Stimulated activated CD4-positive, alpha-beta T cell treated with anti-CD3 and anti-CD28 coated beads, Interleukin-2, amount 100 ng/mL, for 24 hours (primary cell): ENCODE results near the gene CYFIP2.

ENCODE experiments used
- DNase-seq, 2 donors: peaks; one replicate each; pipeline ENCODE4 v3.0.0-alpha.2; 2020

CYFIP2 gene

GRCh38 chr5:157259699-157260098, 6.2 kb upstream of the CYFIP2 start:
- no peak for DNase-seq

GRCh38 chr5:157263496-157264090, 2.3 kb upstream of the CYFIP2 start:
- no peak for DNase-seq

- peak; percentile 62 for DNase-seq
Observed at GRCh38 chr5:157266286-157267007, 524 bp downstream of the CYFIP2 start.

GRCh38 chr5:157267025-157267424, 1.1 kb downstream of the CYFIP2 start:
- DNase-seq = no peak

GRCh38 chr5:157267761-157268480, 2.0 kb downstream of the CYFIP2 start:
- no peak for DNase-seq

GRCh38 chr5:157269165-157269671, 3.3 kb downstream of the CYFIP2 start:
- DNase-seq = no peak

GRCh38 chr5:157269761-157270272, 3.9 kb downstream of the CYFIP2 start:
- DNase-seq = no peak

GRCh38 chr5:157270771-157271170, 4.8 kb downstream of the CYFIP2 start:
- no peak for DNase-seq

- DNase-seq = peak; percentile 78 to 80
Observed at GRCh38 chr5:157271740-157272271, 5.9 kb downstream of the CYFIP2 start.

GRCh38 chr5:157273131-157273556, 7.2 kb downstream of the CYFIP2 start:
- peak in 1 of 2 donors; percentile 44 for DNase-seq

- no peak for DNase-seq
Observed at GRCh38 chr5:157275403-157275802, 9.5 kb downstream of the CYFIP2 start.

- no peak for DNase-seq
Observed at GRCh38 chr5:157278319-157279037, 12.6 kb downstream of the CYFIP2 start.

GRCh38 chr5:157279605-157280239, 13.8 kb downstream of the CYFIP2 start:
- no peak for DNase-seq

- DNase-seq = no peak
Observed at GRCh38 chr5:157280927-157281326, 15.0 kb downstream of the CYFIP2 start.

GRCh38 chr5:157282150-157282549, 16.2 kb downstream of the CYFIP2 start:
- no peak for DNase-seq

GRCh38 chr5:157283434-157283833, 17.5 kb downstream of the CYFIP2 start:
- DNase-seq = no peak

- no peak for DNase-seq
Observed at GRCh38 chr5:157284458-157285212, 18.7 kb downstream of the CYFIP2 start.

- DNase-seq = no peak
Observed at GRCh38 chr5:157285310-157286035, 19.6 kb downstream of the CYFIP2 start.

- DNase-seq = no peak
Observed at GRCh38 chr5:157286761-157287211, 20.9 kb downstream of the CYFIP2 start.

- no peak for DNase-seq
Observed at GRCh38 chr5:157288405-157289163, 22.7 kb downstream of the CYFIP2 start.
